Prostate gland (tissue), 2 donors: Measurements from ENCODE around the gene AUTS2.

ENCODE experiments used
- POLR2A ChIP-seq: fragments of 450-650 bp; IDR thresholded peaks from one replicate; pipeline ENCODE4 v1.6.1; 2016; ENCODE audit warnings: antibody characterized with exemption, mild to moderate bottlenecking
- TF ChIP-seq, protein P1 (sequence below), 4 experiments: fragments of 200-600 bp in 2 of 4; fragments of 450-650 bp in 2 of 4; sonication (generic) in 2 of 4; IDR thresholded peaks; 1 replicate in 3 of 4; 2 replicates in 1 of 4; pipeline ENCODE4 v1.5.1; 2016 to 2019; ENCODE audit warnings: antibody characterized with exemption in 4 of 4, mild to moderate bottlenecking in 2 of 4, moderate library complexity in 2 of 4

DNA sequence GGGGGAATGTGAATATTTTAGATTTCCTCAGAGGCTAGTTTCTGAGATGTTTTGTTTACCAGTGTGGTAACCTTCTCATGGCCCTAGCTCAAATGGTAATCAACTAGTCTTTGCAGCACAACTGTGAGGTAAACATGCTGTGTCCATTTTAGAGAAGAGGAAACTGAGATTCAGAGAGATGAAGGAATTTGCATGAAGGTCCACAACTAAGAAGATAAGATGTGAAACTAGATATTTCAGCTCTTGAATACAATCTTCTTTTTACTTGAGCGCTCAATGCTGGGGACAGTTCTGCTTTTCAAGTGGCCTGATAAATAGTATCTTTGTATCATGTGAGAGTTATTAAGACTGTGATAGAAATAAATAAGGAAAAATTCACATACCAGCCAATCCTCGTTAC is 245.4 kb downstream of the AUTS2 start:
- TF ChIP-seq POLR2A: no peak
- TF ChIP-seq, protein P1, sequence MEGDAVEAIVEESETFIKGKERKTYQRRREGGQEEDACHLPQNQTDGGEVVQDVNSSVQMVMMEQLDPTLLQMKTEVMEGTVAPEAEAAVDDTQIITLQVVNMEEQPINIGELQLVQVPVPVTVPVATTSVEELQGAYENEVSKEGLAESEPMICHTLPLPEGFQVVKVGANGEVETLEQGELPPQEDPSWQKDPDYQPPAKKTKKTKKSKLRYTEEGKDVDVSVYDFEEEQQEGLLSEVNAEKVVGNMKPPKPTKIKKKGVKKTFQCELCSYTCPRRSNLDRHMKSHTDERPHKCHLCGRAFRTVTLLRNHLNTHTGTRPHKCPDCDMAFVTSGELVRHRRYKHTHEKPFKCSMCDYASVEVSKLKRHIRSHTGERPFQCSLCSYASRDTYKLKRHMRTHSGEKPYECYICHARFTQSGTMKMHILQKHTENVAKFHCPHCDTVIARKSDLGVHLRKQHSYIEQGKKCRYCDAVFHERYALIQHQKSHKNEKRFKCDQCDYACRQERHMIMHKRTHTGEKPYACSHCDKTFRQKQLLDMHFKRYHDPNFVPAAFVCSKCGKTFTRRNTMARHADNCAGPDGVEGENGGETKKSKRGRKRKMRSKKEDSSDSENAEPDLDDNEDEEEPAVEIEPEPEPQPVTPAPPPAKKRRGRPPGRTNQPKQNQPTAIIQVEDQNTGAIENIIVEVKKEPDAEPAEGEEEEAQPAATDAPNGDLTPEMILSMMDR (IDR thresholded peaks at IDR 0.05): no peak
